Fibroblast of lung (primary cell): ENCODE data around the gene CRTAC1. TPM values are rescaled to one million over a fixed set of nuclear protein-coding genes. Genes with fewer than 3 reads are reported as not detected.

Source experiments
- DNase-seq, 2 donors: peaks; one replicate each; pipeline versions ENCODE4 v3.0.0 to v3.0.0-alpha.2; 2010; ENCODE audit warnings: low read depth in 2 of 2
- H2AFZ ChIP-seq: 2 replicates; pipeline ENCODE4 v1.5.1; 2012; ENCODE audit warnings: low read length, control low read depth, inconsistent platforms
- H3K27ac ChIP-seq: 2 replicates; pipeline ENCODE4 v1.5.1; 2011; ENCODE audit warnings: low read length, control low read depth; ENCODE audit not compliant: insufficient read depth
- H3K27me3 ChIP-seq: 2 replicates; pipeline ENCODE4 v1.5.1; 2011; ENCODE audit warnings: mild to moderate bottlenecking, low read length; ENCODE audit not compliant: control insufficient read depth, insufficient read depth
- H3K36me3 ChIP-seq: 2 replicates; pipeline ENCODE4 v1.5.1; 2011; ENCODE audit warnings: low read length; ENCODE audit not compliant: control insufficient read depth, insufficient read depth
- H3K4me1 ChIP-seq: 2 replicates; pipeline ENCODE4 v1.5.1; 2011; ENCODE audit warnings: low read length; ENCODE audit not compliant: control insufficient read depth, insufficient read depth; ENCODE audit errors: extremely low read depth
- H3K4me2 ChIP-seq: 2 replicates; pipeline ENCODE4 v1.5.1; 2011; ENCODE audit warnings: low read length, control low read depth; ENCODE audit not compliant: insufficient read depth; ENCODE audit errors: extremely low read depth
- H3K4me3 ChIP-seq, 4 experiments: fragments of 200-600 bp in 1 of 4; sonication (generic) in 1 of 4; replicated peaks in 1 of 4; 2 replicates each; pipeline ENCODE4 v1.5.1; 2011 to 2016; ENCODE audit warnings: low read length in 4 of 4, low read depth in 3 of 4, mild to moderate bottlenecking in 3 of 4, control low read depth in 2 of 4, inconsistent platforms in 1 of 4, mixed read lengths in 1 of 4; ENCODE audit not compliant: insufficient read depth in 1 of 4; ENCODE audit errors: control extremely low read depth in 1 of 4
- H3K79me2 ChIP-seq: 2 replicates; pipeline ENCODE4 v1.5.1; 2012; ENCODE audit warnings: mild to moderate bottlenecking, low read length, inconsistent platforms; ENCODE audit not compliant: control insufficient read depth, insufficient read depth
- H3K9ac ChIP-seq: 2 replicates; pipeline ENCODE4 v1.5.1; 2011; ENCODE audit warnings: mild to moderate bottlenecking, low read length, control low read depth; ENCODE audit not compliant: insufficient read depth
- H3K9me3 ChIP-seq: 2 replicates; pipeline ENCODE4 v1.5.1; 2012; ENCODE audit warnings: low read depth, low read length; ENCODE audit not compliant: control insufficient read depth, insufficient read depth
- H4K20me1 ChIP-seq: 2 replicates; pipeline ENCODE4 v1.5.1; 2011; ENCODE audit warnings: low read length; ENCODE audit not compliant: control insufficient read depth, insufficient read depth; ENCODE audit errors: extremely low read depth
- CTCF ChIP-seq, 2 donors: IDR thresholded peaks in 1 of 2; conservative IDR thresholded peaks in 1 of 2; 1 replicate in 1 of 2; 2 replicates in 1 of 2; pipeline ENCODE4 v1.5.1; 2011 to 2012; ENCODE audit warnings: low read length in 2 of 2, control low read depth in 1 of 2, inconsistent platforms in 1 of 2, low read depth in 1 of 2, mild to moderate bottlenecking in 1 of 2
- EZH2 ChIP-seq: IDR thresholded peaks from 2 replicates; pipeline ENCODE4 v1.5.1; 2012; ENCODE audit warnings: low read length, control low read depth, mild to moderate bottlenecking; ENCODE audit errors: missing control alignments
- polyA plus RNA-seq, 2 donors: library from polyadenylated mRNA; depleted of rRNA in 1 of 2; stranded (reverse) in 1 of 2; unstranded in 1 of 2; fragments of >200 nt; gene quantifications; 2 replicates each; pipeline ENCODE4 v1.2.1, GENCODE V29; 2011 to 2012; ENCODE audit warnings: missing spikeins in 1 of 2
- total RNA-seq: library from RNA; depleted of rRNA; stranded (reverse); fragments of >200 nt; gene quantifications from 2 replicates; pipeline ENCODE4 v1.2.1, GENCODE V29; 2014

CRTAC1 gene
- total and polyA plus RNA-seq, 2 donors (not counting 1 experiment from before 2014, with no cell fraction given), result not detected

- H3K9me3 ChIP-seq, result no peaks in the 10 kb centered on the region
- TF ChIP-seq CTCF (conservative IDR thresholded peaks at IDR 0.05 in 1 of 2, IDR thresholded peaks at IDR 0.05 in 1 of 2; ENCODE audit: low read depth in 1 of 2, low read length in 2 of 2), result no peak
- TF ChIP-seq EZH2, result no peak
- no peak for DNase-seq
- no peak overlapping the region for H2AFZ ChIP-seq
- H3K27ac ChIP-seq, result no peak overlapping the region
- no peaks in the 10 kb centered on the region for H3K36me3 ChIP-seq
- H3K79me2 ChIP-seq, result no peaks in the 10 kb centered on the region
- H3K4me3 ChIP-seq, result no peak overlapping the region
- no peaks in the 10 kb centered on the region for H4K20me1 ChIP-seq
- no peak overlapping the region for H3K9ac ChIP-seq
- peaks cover 31% of the 10 kb centered on the region for H3K27me3 ChIP-seq
- H3K4me1 ChIP-seq, result no peaks in the 10 kb centered on the region
- no peak overlapping the region for H3K4me2 ChIP-seq
Observed at GRCh38 chr10:97874332-97874731, 156.1 kb downstream of the CRTAC1 start.

GRCh38 chr10:97873569-97873968, 156.9 kb downstream of the CRTAC1 start:
- no peak for DNase-seq
- Histone ChIP-seq H3K36me3 (no peaks in the 10 kb centered on the region), H3K4me3 (no peak overlapping the region), H3K27me3 (peaks cover 31% of the 10 kb centered on the region), H3K79me2 (no peaks in the 10 kb centered on the region), H3K27ac (no peak overlapping the region), H3K4me1 (no peaks in the 10 kb centered on the region), H3K9me3 (no peaks in the 10 kb centered on the region), H2AFZ (no peak overlapping the region), H3K4me2 (no peak overlapping the region), H4K20me1 (no peaks in the 10 kb centered on the region), H3K9ac (no peak overlapping the region)
- no peak for TF ChIP-seq CTCF (conservative IDR thresholded peaks at IDR 0.05 in 1 of 2, IDR thresholded peaks at IDR 0.05 in 1 of 2; ENCODE audit: low read depth in 1 of 2, low read length in 2 of 2)
- TF ChIP-seq EZH2, result no peak

GRCh38 chr10:97870990-97871389, 159.4 kb downstream of the CRTAC1 start:
- Histone ChIP-seq H3K27me3 (peaks cover 31% of the 10 kb centered on the region), H3K9ac (no peak overlapping the region), H3K27ac (no peak overlapping the region), H3K36me3 (no peaks in the 10 kb centered on the region), H2AFZ (no peak overlapping the region), H3K9me3 (no peaks in the 10 kb centered on the region), H3K4me2 (no peak overlapping the region), H3K4me3 (no peak overlapping the region), H3K79me2 (no peaks in the 10 kb centered on the region), H3K4me1 (no peaks in the 10 kb centered on the region), H4K20me1 (no peaks in the 10 kb centered on the region)
- DNase-seq, result no peak
- no peak for TF ChIP-seq EZH2
- TF ChIP-seq CTCF (conservative IDR thresholded peaks at IDR 0.05 in 1 of 2, IDR thresholded peaks at IDR 0.05 in 1 of 2; ENCODE audit: low read depth in 1 of 2, low read length in 2 of 2), result no peak
